Right lobe of liver (tissue), 6 donors: ENCODE results near the gene ENOX1. TPM values are rescaled to one million over a fixed set of nuclear protein-coding genes. Genes with fewer than 3 reads are reported as not detected.

Experiments
- ATAC-seq, 4 donors: fragments of 200-7000 bp; cut with Tn5 transposase; one replicate each; pipeline ENCODE4 v1.9.1; 2020; ENCODE audit warnings: mild to moderate bottlenecking in 4 of 4, moderate library complexity in 4 of 4
- DNase-seq, 3 donors: peaks; one replicate each; pipeline ENCODE4 v3.0.0-alpha.2; 2020
- H3K27ac ChIP-seq, 3 donors: fragments of 200-600 bp; one replicate each; pipeline ENCODE4 v1.8.0; 2022
- H3K27me3 ChIP-seq, 2 donors: fragments of 200-600 bp; one replicate each; pipeline ENCODE4 v1.8.0; 2022
- H3K36me3 ChIP-seq, 4 donors: fragments of 200-600 bp; sonication (generic) in 1 of 4; one replicate each; pipeline versions ENCODE4 v1.5.1 to v1.8.0; 2017 to 2022; ENCODE audit warnings: control low read depth in 1 of 4
- H3K4me1 ChIP-seq, 4 donors: fragments of 200-600 bp; sonication (generic) in 1 of 4; one replicate each; pipeline versions ENCODE4 v1.5.1 to v1.8.0; 2017 to 2022; ENCODE audit warnings: control low read depth in 1 of 4
- H3K4me3 ChIP-seq, 3 donors: fragments of 200-600 bp; one replicate each; pipeline ENCODE4 v1.8.0; 2022
- H3K9me3 ChIP-seq, 4 donors: fragments of 200-600 bp; sonication (generic) in 1 of 4; one replicate each; pipeline versions ENCODE4 v1.5.1 to v1.8.0; 2017 to 2022; ENCODE audit warnings: control low read depth in 1 of 4
- POLR2A ChIP-seq: fragments of 450-650 bp; IDR thresholded peaks from one replicate; pipeline ENCODE4 v1.6.1; 2017; ENCODE audit warnings: antibody characterized with exemption, mild to moderate bottlenecking
- WGBS: methylation state at CpG from one replicate; pipeline ENCODE4 v1.1.6; 2018; ENCODE audit warnings: low coverage, low lambda C conversion rate; ENCODE audit not compliant: insufficient coverage; ENCODE audit errors: missing lambda C conversion rate; 5-methylcytosine and 5-hydroxymethylcytosine counted together
- intact Hi-C, 2 donors: fragments of 100-400 bp; cut with DNase I; formaldehyde crosslinking; loops; one replicate each; pipeline versions ENCODE4 v1.11.2 to v1.14.1; 2022
- total RNA-seq, 6 experiments: library from RNA; depleted of rRNA in 2 of 6; stranded (reverse); fragments of >200 nt in 2 of 6; fragmentation: NEBNext Ultra II Directional in 3 of 6; extraction: Animal tissue kit (Norgen Biotek cat#: 25700) in 3 of 6; gene quantifications; one replicate each; pipeline versions ENCODE4 v1.1.0 to v1.2.4, GENCODE V29; 2016 to 2023
- TF ChIP-seq, protein P1 (sequence below), 4 donors: fragments of 200-600 bp in 3 of 4; fragments of 450-650 bp in 1 of 4; IDR thresholded peaks; one replicate each; pipeline versions ENCODE4 v1.5.1 to v1.8.0; 2016 to 2022; ENCODE audit warnings: antibody characterized with exemption in 4 of 4, mild to moderate bottlenecking in 2 of 4
- donor health status: DM: no; HTN: yes; CAD: no.
- donor health status: DM: no; HTN: no; CAD: no.
- donor health status: DM: no; HTN: no; CAD: no.
- donor health status: DM: no; HTN: yes; CAD: no.
- donor health status: DM: no; HTN: yes; CAD: no.

The ENOX1 gene
- total RNA-seq, 6 experiments from 2014 or later: 0.07 to 0.16 TPM; not detected in 4

DNA sequence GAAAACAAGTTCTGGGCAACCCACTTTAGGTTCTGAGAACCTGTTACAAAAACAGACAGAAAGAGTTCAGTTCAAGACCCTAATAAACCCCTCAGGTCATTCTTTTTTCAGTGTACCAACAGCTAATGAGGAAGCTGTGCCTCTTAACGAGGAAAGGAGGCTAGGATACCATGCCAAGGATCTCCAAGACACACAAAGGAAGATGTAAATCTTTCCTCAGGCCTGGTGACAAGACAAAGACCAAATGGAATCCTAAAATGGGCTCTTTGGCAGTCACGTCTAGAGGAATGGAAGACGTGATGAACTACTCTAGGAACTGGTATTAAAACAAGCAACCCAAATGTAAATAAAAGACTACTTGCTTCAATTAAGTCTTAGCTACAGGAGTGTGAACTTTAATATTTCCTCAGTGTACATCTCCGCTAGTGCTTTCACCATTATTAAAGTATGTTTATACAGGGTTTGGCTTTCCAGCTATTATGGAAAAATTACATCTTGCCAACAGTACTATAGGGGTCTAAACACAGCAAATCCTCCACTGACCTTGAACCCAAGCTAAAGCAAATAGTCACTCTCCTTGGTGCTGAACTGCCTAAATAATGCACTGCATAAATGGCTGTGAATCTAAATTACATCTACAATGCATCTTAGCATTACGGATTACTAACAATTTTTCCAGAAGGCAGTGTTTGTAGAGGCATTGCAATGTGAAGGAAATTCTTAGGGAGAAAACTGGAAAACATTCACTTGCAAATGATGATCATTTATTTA, 42.3 kb downstream of the ENOX1 start:
- Histone ChIP-seq H3K4me1 (no peaks in the 10 kb centered on the region), H3K27me3 (no peaks in the 10 kb centered on the region), H3K27ac (no peak overlapping the region), H3K9me3 (no peaks in the 10 kb centered on the region), H3K36me3 (no peaks in the 10 kb centered on the region), H3K4me3 (no peak overlapping the region)
- 57% methylated on average over 5 of the region's 5 CpGs for WGBS
- TF ChIP-seq POLR2A: no peak
- TF ChIP-seq, protein P1, sequence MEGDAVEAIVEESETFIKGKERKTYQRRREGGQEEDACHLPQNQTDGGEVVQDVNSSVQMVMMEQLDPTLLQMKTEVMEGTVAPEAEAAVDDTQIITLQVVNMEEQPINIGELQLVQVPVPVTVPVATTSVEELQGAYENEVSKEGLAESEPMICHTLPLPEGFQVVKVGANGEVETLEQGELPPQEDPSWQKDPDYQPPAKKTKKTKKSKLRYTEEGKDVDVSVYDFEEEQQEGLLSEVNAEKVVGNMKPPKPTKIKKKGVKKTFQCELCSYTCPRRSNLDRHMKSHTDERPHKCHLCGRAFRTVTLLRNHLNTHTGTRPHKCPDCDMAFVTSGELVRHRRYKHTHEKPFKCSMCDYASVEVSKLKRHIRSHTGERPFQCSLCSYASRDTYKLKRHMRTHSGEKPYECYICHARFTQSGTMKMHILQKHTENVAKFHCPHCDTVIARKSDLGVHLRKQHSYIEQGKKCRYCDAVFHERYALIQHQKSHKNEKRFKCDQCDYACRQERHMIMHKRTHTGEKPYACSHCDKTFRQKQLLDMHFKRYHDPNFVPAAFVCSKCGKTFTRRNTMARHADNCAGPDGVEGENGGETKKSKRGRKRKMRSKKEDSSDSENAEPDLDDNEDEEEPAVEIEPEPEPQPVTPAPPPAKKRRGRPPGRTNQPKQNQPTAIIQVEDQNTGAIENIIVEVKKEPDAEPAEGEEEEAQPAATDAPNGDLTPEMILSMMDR (IDR thresholded peaks at IDR 0.05): no peak
- intact Hi-C loops: no loop called here
- ATAC-seq: no peak
- DNase-seq: no peak

DNA sequence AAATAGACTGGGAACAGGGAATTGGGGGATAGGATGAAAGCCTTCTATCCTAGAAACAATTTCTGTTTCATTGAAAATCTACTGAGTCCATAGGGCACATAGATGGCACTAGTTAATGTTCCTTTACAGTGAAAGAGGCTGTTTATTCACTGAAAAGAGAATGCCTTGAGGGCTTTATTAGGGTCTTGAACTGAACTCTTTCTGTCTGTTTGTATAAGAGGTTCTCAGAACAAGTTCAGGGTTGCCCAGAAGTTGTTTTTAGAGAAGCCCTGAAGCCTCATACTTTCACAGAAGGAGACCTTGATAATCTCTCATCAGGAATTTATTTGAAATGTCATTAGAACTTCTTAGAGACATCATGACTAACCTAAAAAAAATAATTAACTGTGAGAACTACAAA, 43.9 kb downstream of the ENOX1 start:
- DNase-seq (no peak), ATAC-seq (no peak)
- H3K4me1 ChIP-seq: no peaks in the 10 kb centered on the region
- no peak overlapping the region for H3K27ac ChIP-seq
- H3K27me3 ChIP-seq: no peaks in the 10 kb centered on the region
- no peaks in the 10 kb centered on the region for H3K9me3 ChIP-seq
- TF ChIP-seq, protein P1 (IDR thresholded peaks at IDR 0.05): no peak
- no peak for TF ChIP-seq POLR2A
- no peak overlapping the region for H3K4me3 ChIP-seq
- H3K36me3 ChIP-seq: no peaks in the 10 kb centered on the region
- intact Hi-C loops: no loop called here

GRCh38 chr13:43737392-43737923, 49.3 kb downstream of the ENOX1 start:
- intact Hi-C loops: no loop called here
- H3K27ac ChIP-seq: no peak overlapping the region
- H3K36me3 ChIP-seq: no peaks in the 10 kb centered on the region
- no peak overlapping the region for H3K4me3 ChIP-seq
- no peaks in the 10 kb centered on the region for H3K4me1 ChIP-seq
- DNase-seq (no peak), ATAC-seq (no peak)
- 81% methylated on average over 3 of the region's 3 CpGs for WGBS
- TF ChIP-seq, protein P1 (IDR thresholded peaks at IDR 0.05): no peak
- no peak for TF ChIP-seq POLR2A
- H3K27me3 ChIP-seq: no peaks in the 10 kb centered on the region
- no peaks in the 10 kb centered on the region for H3K9me3 ChIP-seq

- H3K4me1 ChIP-seq: no peaks in the 10 kb centered on the region
- no peaks in the 10 kb centered on the region for H3K9me3 ChIP-seq
- no peaks in the 10 kb centered on the region for H3K27me3 ChIP-seq
- no peaks in the 10 kb centered on the region for H3K36me3 ChIP-seq
- TF ChIP-seq POLR2A: no peak
- TF ChIP-seq, protein P1 (IDR thresholded peaks at IDR 0.05): no peak
- no peak overlapping the region for H3K27ac ChIP-seq
- ATAC-seq (no peak), DNase-seq (no peak)
- no peak overlapping the region for H3K4me3 ChIP-seq
- intact Hi-C loops: no loop called here
- WGBS: 75% methylated on average over 3 of the region's 3 CpGs
These were observed 54.0 kb downstream of the ENOX1 start for GRCh38 chr13:43732726-43733125.
